NK-92 treated with Interleukin-12 subunit alpha and Interleukin-12 subunit beta, amount 100 ng/mL, for 24 hours (cell line): ENCODE data around the gene C19orf81.

Experiments used
- DNase-seq: peaks from one replicate; lab custom pipeline; 2025; lab: John Stamatoyannopoulos, UW

The C19orf81 gene

DNA sequence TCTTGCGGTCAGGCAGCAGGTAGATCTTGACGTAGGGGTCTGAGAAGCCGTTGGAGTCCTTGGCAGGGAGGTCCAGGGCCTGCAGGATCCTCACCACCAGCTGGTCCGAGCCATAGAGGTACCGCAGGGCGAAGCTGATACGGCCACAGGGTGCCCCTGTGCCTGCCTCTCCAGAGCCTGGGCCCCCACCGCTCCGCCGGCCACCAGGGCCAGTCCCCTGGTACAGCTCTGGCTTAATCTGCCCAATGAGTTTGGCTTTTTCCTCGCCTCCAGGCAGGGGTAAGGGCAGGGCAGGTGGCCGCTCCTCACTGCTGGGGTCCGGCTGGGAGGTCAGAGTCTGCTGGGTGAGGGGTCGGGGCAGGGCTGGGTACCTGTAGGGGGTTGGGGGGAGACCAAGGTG is 19.4 kb upstream of the C19orf81 start:
- DNase-seq = no peak

- DNase-seq = no peak
Observed at GRCh38 chr19:50632151-50632835, 17.0 kb upstream of the C19orf81 start.

DNA sequence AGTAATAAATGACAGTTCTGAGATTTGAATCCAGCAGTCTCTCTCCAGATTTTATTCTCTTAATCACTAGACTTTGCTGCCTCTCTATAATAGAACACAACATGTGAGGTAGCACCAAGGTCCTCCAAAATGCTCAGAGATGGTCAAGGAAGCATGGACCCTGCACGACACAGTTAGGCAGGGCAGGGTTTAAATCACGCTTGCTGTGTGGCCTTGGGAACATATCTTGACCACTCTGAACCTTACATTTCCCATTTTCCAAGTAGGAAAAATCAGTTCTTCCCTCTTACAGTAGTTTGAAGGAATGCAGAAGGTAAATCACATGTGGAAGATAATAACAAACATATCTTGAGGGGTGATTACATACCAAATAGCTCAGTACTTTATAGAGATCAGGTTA is 15.9 kb upstream of the C19orf81 start:
- no peak for DNase-seq

- DNase-seq = no peak
Observed at GRCh38 chr19:50633973-50634372, 15.3 kb upstream of the C19orf81 start.

- no peak for DNase-seq
Observed at GRCh38 chr19:50636317-50637085, 12.7 kb upstream of the C19orf81 start.

- DNase-seq = no peak
Observed at GRCh38 chr19:50638600-50638999, 10.6 kb upstream of the C19orf81 start.

- DNase-seq = no peak
Observed at GRCh38 chr19:50639121-50640112, 9.8 kb upstream of the C19orf81 start, which contains the start of gene SYT3. TSS of gene SYT3 (minus strand) at chr19:50639881. CDS start at chr19:50637411, 2,470 bp downstream.

DNA sequence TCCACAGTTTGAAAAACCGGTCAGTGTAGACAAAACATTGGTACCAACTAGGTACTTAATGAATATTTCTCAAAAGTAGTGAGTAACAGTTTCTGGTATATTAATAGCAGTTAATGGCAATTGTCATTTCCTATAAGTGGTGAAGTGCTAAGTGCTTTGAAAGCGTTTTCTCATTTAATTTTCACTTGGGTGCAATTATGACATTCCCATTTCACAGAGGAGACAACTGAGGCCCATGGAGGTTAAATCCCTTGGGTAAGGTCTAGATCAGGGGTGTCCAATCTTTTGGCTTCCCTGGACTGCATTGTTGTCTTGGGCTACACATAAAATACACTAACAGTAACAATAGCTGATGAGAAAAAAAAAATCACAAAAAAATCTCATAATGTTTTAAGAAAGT is 8.9 kb upstream of the C19orf81 start:
- no peak for DNase-seq

DNA sequence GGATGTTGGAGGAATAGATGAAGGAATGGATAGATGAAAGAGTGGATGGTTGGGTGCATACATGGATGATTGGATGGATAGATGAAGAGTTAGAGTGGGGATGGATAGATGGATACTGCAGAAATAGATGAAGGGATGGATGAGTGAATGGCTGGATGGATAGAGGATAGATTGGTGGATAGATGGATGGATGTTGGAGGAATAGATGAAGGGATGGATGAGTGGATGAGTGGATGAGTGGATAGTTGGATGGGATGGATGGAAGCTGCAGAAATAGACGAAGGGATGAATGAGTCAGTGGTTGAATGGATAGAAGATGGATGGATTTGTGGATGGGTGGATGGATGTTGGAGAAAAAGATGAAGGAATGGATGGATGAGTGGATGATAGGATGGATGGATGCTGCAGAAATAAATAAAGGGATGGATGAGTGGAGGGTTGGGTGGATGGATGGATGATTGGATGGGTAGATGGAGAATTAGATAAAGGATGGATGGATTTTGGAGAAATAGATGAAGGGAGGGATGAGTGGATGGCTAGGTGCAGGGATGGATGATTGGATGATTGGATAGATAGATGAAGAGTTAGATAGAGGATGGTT is 4.8 kb upstream of the C19orf81 start:
- no peak for DNase-seq

DNA sequence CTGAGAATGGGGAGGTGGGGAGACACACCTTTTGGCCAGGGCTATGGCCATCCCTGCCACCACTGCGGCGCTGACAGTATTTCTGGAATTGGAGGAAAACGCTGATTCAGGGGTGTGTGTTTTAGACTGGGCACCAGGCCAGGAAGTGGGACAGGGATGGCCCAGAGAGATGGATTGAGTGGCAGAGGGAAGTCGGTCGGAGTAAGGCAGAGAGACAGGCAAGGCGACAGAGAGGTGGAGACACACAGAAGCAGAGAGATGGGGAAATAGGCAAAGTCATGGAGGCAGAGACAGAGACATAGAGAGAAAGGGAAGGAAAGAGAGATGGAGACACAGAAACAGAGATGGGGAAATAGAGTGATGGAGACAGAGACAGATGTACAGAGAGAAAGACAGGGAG is 4.1 kb upstream of the C19orf81 start:
- DNase-seq = no peak

DNA sequence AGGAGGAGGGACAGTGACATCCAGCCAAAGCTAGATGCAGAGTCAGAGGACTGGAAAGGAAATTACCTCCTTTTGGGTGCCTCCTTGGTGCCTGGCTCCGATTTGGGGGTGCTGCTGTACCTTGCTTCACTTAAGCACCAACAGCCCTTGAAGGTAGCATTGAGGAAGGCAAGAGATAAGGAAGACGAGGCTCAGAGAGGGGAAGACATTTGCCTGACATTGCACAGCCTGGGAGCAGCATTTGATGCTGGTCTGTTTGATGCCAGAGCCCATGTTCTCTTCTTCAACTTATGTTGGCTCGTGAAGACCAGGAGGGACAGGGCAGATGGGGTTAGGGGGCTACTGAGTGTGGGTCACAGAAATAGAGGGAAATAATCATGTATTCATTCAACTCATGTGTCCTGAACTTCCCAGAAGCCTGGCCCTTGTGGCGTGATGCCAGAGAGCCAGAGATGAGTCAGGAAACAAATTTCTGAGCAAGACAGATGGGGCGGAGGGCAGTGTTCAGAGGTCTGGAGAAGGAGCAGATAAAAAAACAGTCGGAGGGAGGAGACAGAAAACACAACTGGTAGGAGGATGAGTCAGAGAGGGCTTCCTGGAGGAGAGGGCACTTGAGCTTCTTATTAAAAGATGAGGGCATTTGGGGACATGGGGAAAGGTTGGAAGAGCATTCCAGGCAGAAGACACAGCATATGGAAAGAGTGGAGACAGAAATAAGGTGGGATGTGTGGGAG is 3.0 kb upstream of the C19orf81 start:
- no peak for DNase-seq

- DNase-seq = no peak
Observed at GRCh38 chr19:50647879-50648615, 1.2 kb upstream of the C19orf81 start.

GRCh38 chr19:50648659-50649058 is 586 bp upstream of the C19orf81 start:
- DNase-seq = no peak

DNA sequence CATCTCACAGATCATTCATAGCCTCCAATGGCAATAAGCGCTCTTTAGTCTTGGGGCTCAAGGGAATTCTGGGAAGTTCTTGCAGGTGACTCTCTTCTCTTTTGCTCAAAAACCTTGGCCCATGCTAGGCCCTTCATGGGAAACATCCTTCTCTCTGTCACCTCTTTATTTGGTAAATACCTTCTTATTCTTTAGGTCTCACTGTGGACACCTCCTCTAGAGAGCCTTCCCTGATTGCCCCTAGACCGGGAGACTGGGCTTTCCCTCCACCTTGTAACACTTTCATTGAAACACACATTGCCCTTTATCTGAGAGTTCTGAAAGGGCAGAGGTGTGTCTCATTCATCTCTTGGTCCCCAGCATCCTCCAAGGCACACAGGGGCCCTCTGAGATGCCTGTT is 1.9 kb downstream of the C19orf81 start:
- DNase-seq = no peak

- no peak for DNase-seq
Observed at GRCh38 chr19:50652722-50653121, 3.5 kb downstream of the C19orf81 start.

DNA sequence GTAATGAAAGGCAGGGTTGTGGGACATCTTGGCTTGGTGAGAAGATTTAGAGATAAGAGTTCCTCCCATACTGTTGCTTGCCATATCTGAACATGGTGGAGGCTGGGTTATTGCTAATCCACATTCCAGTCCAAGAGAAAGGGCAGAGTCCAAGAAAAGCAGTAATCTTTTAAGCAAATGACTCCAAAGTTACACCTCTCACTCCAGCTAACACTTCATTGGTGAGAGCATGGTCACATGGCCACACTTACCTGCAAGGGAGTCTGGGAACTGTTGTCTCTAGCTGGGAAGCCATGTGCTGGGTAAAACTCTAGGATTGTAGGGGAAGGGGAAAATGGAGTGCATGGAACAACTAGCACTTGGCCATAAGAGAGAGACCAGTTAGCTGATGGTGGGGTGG is 5.6 kb downstream of the C19orf81 start:
- no peak for DNase-seq

DNA sequence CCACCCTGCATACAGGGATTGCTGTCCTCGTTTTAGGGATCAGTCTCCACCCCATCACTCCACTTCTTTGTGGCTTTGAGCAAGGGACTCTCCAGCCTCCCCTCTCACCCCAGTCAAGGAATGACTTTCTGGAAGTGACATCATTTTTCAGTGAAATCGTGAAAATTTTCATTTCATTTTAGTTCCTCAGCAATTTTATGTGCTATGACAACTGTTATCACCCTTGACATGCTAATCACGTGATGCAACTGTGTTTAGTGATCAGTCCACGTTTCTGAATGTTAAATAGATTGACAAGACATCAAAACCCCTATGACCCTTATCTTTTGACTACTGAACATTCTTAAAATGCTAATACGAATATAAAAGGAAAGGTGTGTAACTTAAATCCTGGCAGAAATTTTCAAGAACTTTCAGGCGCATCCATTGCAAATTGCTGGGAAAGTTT is 8.0 kb downstream of the C19orf81 start:
- DNase-seq = no peak

GRCh38 chr19:50657712-50658440 is 8.6 kb downstream of the C19orf81 start:
- no peak for DNase-seq

DNA sequence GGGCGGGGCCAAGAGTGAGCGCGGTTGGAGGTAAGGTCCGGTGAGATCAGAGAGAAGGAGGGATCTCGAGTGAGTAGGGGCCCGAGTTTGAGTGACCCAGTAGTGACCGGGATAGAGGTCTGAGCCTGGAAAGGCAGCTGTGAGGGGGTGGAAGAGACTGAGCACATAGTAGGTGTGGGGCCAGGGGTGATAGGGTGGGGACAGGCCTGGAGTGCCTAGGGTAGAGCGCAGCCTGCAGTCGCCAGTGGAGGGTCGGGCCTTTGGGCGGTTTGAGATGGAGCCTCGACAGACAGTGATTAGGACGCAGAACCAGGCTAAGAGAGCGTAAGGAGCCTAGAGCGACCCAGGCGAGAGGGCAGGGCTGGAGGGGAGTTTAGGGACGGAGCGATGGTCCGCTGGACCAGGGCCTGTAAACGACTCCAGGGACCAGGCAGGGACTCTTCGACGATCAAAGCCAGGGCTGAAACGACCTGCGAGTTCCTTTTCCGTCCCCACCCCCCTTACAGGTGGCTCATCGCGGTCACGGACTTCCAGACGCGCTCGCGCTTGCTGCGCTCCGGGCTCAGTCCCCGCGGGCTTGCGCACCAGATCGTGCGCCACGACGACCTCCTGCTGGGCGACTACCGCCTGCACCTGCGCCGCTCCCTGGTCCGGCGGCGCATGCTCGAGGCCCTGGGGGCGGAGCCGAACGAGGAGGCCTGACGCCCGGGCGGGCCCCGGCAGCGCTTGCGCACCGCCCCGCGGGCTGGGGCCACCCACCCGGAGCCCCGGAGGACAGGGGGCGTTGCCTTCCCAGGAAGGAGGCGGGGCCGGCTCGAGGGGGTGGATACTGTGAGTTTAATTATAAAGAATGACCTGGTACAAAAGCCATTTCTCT is 9.4 kb downstream of the C19orf81 start:
- DNase-seq = no peak
